CD4-positive, alpha-beta T cell treated with Interleukin-21 for 1 hour (primary cell): ENCODE results near the gene LGR6.
A peak's percentile ranks its signal among the peaks of the same experiment; 100 is the strongest.

Experiments used
- DNase-seq: peaks from one replicate; pipeline ENCODE4 v3.0.0-alpha.2; 2020

The LGR6 gene

GRCh38 chr1:202202500-202203168 lies 9.0 kb downstream of the LGR6 start:
- DNase-seq, result no peak

- DNase-seq, result peak; percentile 42
These were observed 9.8 kb downstream of the LGR6 start for GRCh38 chr1:202203238-202204039.

DNA sequence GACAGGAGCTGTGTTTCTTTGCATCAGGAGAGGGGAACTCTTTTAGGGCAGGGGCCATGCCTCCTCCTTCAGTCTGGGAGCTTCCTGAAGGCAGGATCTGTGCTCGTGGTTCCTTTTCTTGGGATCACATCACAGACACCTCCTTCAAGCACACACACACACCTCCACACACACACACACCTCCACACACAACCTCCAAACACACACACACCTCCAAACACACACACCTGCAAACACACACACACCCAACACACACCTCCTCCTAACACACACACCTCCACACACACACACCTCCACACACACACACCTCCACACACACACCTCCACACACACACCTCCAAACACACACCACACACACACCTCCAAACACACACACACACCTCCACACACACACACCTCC lies 10.5 kb downstream of the LGR6 start:
- DNase-seq, result no peak

- no peak for DNase-seq
These were observed 12.1 kb downstream of the LGR6 start for GRCh38 chr1:202205523-202206190.

DNA sequence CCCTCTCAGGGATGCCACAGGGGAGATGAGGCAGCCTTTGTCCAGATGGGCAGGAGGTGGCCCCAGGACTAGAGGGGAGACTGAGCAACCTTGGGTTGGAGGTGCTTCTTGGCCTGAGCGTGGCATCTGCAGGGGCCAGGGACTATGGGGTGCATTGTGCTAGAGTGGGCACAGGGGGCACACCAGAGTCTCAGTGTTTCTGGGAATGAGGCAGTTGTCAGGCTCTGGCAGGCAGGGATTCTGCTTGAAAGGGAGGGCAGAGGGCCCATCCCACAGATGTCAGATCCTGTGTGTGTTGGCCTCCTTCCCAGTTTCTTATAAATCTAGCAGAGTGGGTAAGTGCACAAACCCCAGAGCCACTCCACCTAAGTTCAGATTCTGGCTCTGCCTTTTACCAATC lies 13.7 kb downstream of the LGR6 start:
- no peak for DNase-seq

- no peak for DNase-seq
These were observed 14.8 kb downstream of the LGR6 start for GRCh38 chr1:202208351-202208857.

GRCh38 chr1:202210385-202210784 lies 16.8 kb downstream of the LGR6 start:
- DNase-seq, result no peak

GRCh38 chr1:202210969-202211368 lies 17.4 kb downstream of the LGR6 start:
- DNase-seq, result no peak

DNA sequence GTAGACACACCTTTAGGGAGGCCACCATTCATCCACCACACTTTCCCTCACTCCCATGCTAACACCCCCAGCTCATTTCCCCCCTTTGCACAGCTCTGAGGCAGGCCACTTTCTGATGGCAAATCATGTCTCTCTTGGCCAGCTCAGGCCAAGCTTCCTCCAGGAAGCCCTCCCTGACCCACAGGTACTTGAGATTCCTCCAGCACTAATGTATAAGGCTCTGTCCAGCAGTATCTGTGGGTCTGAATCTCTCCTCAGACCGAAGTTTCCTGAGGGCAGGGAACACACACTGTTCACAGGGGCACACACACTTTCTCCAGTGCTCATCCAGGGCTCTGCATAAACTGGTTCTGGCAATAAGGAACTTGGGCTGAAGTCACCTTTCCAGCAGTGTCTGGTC lies 19.2 kb downstream of the LGR6 start:
- DNase-seq, result no peak

GRCh38 chr1:202213361-202214088 lies 19.9 kb downstream of the LGR6 start:
- DNase-seq, result no peak

DNA sequence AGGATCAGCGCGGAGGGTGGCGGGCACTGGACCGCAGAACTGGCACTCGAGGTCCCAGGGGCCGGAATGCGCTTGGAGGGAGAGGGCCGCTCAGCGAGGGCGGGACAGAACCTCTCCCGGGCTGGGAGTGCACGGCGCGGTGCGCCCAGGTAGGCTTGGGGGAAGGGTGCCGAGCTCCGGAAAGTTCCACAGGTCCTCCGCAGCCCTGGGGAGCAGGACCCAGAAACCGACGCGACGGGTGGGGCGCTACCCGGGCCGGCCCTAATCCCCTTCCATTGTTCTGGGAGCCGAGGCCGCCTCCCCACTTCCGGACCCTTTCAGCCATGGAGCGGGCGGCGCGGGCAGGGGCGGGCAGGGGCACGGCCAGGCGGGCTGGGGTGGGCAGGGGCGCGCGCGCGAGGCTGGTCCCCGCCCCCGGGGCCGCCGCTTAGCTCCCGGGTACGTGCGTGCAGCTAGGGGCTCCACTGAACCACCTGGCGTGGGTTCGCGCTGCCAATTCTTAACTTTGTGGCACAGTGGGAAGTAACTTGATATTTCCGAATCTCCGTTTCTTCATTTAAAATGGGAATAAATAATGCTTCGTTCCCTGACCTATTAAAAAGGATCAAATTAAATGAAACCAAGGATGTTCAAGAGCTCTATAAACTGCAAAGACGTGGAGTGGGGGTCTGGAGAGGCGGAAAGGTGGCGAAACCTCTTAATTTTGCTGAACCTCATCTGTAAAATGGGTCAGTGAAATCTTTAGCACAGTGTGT lies 20.7 kb downstream of the LGR6 start:
- no peak for DNase-seq

- DNase-seq, result no peak
These were observed 22.0 kb downstream of the LGR6 start for GRCh38 chr1:202215472-202216130.

DNA sequence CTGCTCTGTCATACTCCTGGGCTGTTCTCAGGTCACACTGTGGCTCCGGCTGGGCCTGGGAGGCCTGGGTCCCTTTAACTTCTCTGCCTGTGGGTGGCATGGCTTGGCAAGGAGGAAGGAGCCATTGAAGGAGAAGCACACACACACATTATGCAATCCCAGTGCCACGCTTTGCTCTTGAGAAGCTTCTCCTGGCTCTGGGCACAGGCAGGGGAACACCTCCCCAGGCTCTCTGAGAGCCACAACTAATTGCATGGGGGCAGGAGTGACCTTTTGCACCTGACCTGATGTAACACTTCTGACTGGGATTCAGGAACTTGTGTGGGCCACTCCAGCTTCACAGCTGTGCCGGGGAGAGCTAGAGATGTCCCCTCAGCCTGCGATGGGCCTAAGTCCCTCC lies 23.1 kb downstream of the LGR6 start:
- DNase-seq, result no peak

GRCh38 chr1:202217516-202217915 lies 23.9 kb downstream of the LGR6 start:
- no peak for DNase-seq

DNA sequence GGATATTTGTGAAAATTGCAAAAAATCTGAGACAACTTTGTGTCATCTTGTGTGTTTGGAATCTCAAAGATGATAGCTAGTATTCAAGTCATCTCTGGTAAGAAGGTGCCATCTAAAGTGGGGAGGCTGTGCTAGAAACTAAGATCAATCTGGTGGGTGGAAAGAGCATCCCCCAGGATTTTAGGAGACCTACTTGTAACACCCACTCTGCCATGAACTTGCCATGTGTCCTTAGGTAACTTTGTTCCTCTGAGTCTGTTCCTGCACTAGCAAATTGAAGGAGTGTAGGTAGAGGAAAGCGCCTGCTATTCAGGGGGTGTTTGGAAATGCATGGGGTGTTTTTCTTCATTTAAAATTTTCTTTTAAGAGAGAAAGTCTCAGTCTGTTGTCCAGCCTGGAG lies 24.4 kb downstream of the LGR6 start:
- DNase-seq, result no peak

DNA sequence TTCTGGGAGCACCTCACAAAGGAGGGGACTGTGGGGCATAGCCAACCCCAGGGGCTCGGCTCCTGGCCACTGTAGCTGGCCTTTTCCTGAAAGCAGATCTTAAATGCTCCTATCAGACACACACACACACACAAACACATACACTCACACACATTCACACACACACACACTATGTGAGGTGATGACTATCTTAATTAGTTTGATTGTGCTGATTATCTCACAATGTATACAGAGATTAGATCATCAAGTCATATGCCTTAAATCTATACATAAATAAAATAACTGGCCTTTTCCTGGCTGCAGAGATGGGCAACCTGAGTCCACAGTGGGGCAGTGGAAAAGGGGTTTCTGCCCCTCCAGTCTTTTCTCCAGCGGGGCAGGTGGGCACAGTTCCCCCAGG lies 27.1 kb downstream of the LGR6 start:
- DNase-seq, result no peak

- no peak for DNase-seq
These were observed 28.6 kb downstream of the LGR6 start for GRCh38 chr1:202221911-202222909.

- no peak for DNase-seq
These were observed 29.7 kb downstream of the LGR6 start for GRCh38 chr1:202223121-202223860.

- DNase-seq, result no peak
These were observed 30.9 kb downstream of the LGR6 start for GRCh38 chr1:202224453-202224852.

DNA sequence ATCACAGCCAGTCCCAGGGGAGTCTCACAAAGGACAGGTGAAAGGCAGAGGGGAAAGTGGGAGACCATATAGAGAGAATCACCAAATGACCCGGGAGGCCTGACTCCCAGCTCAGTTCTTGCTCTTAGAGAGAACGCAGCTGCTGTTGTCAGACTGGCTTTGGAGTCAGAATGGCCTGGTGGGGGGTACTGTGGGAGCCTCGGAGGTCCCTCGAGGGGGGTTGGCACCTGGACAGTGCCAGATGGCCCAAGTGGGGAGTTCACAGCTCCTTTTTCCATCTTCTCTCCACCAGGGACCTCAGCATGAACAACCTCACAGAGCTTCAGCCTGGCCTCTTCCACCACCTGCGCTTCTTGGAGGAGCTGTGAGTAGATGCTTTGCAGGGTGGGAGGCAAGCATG lies 31.5 kb downstream of the LGR6 start:
- DNase-seq, result no peak
